Measurements from ENCODE around the gene EXOC2.
"Not testable (repeated sequence)": the region's sequence is repeated elsewhere in the genome, so short reads cannot be mapped to it uniquely, and the experiment has no call there.

Gene EXOC2

GRCh38 chr6:620950-621349 lies 72.0 kb downstream of the EXOC2 start:
- Histone ChIP-seq H3K9ac (ENCODE audit: low read length) (no peak overlapping the region), H3K4me3 (ENCODE audit: low read length) (no peak overlapping the region), H3K4me1 (ENCODE audit: control insufficient read depth, insufficient read depth, low read length) (no peaks in the 10 kb centered on the region), H3K27me3 (replicated peaks; ENCODE audit: control insufficient read depth, insufficient read depth, low read length) (no peaks in the 10 kb centered on the region), H3K36me3 (ENCODE audit: control insufficient read depth, insufficient read depth, low read length, severe bottlenecking) (peaks cover 19% of the 10 kb centered on the region), H3K9me3 (ENCODE audit: control insufficient read depth, low read length) (no peaks in the 10 kb centered on the region)
- DNase-seq (ENCODE audit: low read depth): no peak

- Histone ChIP-seq H3K9ac (ENCODE audit: low read length) (no peak overlapping the region), H3K27me3 (replicated peaks; ENCODE audit: control insufficient read depth, insufficient read depth, low read length) (no peaks in the 10 kb centered on the region), H3K36me3 (ENCODE audit: control insufficient read depth, insufficient read depth, low read length, severe bottlenecking) (peaks cover 20% of the 10 kb centered on the region), H3K4me1 (ENCODE audit: control insufficient read depth, insufficient read depth, low read length) (no peaks in the 10 kb centered on the region), H3K9me3 (ENCODE audit: control insufficient read depth, low read length) (no peaks in the 10 kb centered on the region), H3K4me3 (ENCODE audit: low read length) (no peak overlapping the region)
- no peak for DNase-seq (ENCODE audit: low read depth)
These were observed 72.8 kb downstream of the EXOC2 start for GRCh38 chr6:620166-620565.

- Histone ChIP-seq H3K27me3 (replicated peaks; ENCODE audit: control insufficient read depth, insufficient read depth, low read length) (no peaks in the 10 kb centered on the region), H3K36me3 (ENCODE audit: control insufficient read depth, insufficient read depth, low read length, severe bottlenecking) (peaks cover 22% of the 10 kb centered on the region), H3K9me3 (ENCODE audit: control insufficient read depth, low read length) (no peaks in the 10 kb centered on the region), H3K4me1 (ENCODE audit: control insufficient read depth, insufficient read depth, low read length) (no peaks in the 10 kb centered on the region), H3K4me3 (ENCODE audit: low read length) (no peak overlapping the region), H3K9ac (ENCODE audit: low read length) (no peak overlapping the region)
- no peak for DNase-seq (ENCODE audit: low read depth)
These were observed 75.4 kb downstream of the EXOC2 start for GRCh38 chr6:617456-618100.

DNA sequence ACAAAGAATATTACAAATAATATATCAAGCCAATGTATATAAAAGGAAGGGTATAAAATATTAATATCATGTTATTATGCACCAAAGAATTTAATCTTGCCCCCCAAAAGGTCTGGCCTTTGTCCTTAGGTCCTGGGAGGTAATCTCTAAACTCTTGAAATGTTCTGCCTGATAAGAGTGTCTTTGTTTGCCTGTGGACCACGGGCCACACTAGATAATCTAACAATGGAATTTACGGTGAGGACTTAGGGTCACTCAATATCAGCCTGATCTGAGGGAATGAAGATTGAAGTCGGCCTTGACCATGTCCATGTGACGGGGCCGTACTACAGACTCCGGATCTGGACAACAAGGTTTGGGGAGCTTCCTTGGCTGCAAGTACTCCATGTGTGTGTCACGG lies 79.0 kb downstream of the EXOC2 start:
- Histone ChIP-seq H3K36me3 (ENCODE audit: control insufficient read depth, insufficient read depth, low read length, severe bottlenecking) (peaks cover 20% of the 10 kb centered on the region), H3K9ac (ENCODE audit: low read length) (no peak overlapping the region), H3K27me3 (replicated peaks; ENCODE audit: control insufficient read depth, insufficient read depth, low read length) (no peaks in the 10 kb centered on the region), H3K4me3 (ENCODE audit: low read length) (no peak overlapping the region), H3K4me1 (ENCODE audit: control insufficient read depth, insufficient read depth, low read length) (peaks cover 10% of the 10 kb centered on the region), H3K9me3 (ENCODE audit: control insufficient read depth, low read length) (no peaks in the 10 kb centered on the region)
- DNase-seq (ENCODE audit: low read depth): no peak

DNA sequence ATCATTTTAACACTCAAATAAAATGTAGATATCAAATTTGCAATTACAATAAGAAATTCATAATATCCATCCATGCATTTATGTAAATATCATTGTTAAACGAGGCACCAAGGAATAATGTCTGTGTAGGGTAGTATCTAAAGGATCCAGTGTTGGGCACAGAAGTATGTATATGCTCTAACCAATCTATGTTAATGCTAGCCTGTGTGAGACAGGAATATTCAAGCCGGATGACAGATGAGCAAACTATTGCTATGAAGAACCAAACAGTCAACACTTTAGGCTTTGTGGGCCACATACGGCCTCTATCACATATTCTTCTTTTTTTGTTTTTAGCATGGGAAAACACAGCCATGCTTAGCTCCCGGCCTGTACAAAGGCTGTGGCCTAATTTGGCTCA lies 81.0 kb downstream of the EXOC2 start:
- Histone ChIP-seq H3K27me3 (replicated peaks; ENCODE audit: control insufficient read depth, insufficient read depth, low read length) (no peaks in the 10 kb centered on the region), H3K4me3 (ENCODE audit: low read length) (no peak overlapping the region), H3K9ac (ENCODE audit: low read length) (no peak overlapping the region), H3K9me3 (ENCODE audit: control insufficient read depth, low read length) (no peaks in the 10 kb centered on the region), H3K36me3 (ENCODE audit: control insufficient read depth, insufficient read depth, low read length, severe bottlenecking) (peaks cover 14% of the 10 kb centered on the region), H3K4me1 (ENCODE audit: control insufficient read depth, insufficient read depth, low read length) (peaks cover 10% of the 10 kb centered on the region)
- no peak for DNase-seq (ENCODE audit: low read depth)

- Histone ChIP-seq H3K27me3 (replicated peaks; ENCODE audit: control insufficient read depth, insufficient read depth, low read length) (no peaks in the 10 kb centered on the region), H3K4me1 (ENCODE audit: control insufficient read depth, insufficient read depth, low read length) (peaks cover 10% of the 10 kb centered on the region), H3K9ac (ENCODE audit: low read length) (no peak overlapping the region), H3K36me3 (ENCODE audit: control insufficient read depth, insufficient read depth, low read length, severe bottlenecking) (peaks cover 20% of the 10 kb centered on the region), H3K9me3 (ENCODE audit: control insufficient read depth, low read length) (no peaks in the 10 kb centered on the region), H3K4me3 (ENCODE audit: low read length) (no peak overlapping the region)
- peak; percentile 9 for DNase-seq (ENCODE audit: low read depth)
These were observed 82.1 kb downstream of the EXOC2 start for GRCh38 chr6:610882-611281.

GRCh38 chr6:609905-610304 lies 83.0 kb downstream of the EXOC2 start:
- H3K4me1 ChIP-seq (ENCODE audit: control insufficient read depth, insufficient read depth, low read length): peaks cover 10% of the 10 kb centered on the region
- H3K4me3 ChIP-seq (ENCODE audit: low read length): no peak overlapping the region
- peaks cover 16% of the 10 kb centered on the region for H3K36me3 ChIP-seq (ENCODE audit: control insufficient read depth, insufficient read depth, low read length, severe bottlenecking)
- no peaks in the 10 kb centered on the region for H3K27me3 ChIP-seq (replicated peaks; ENCODE audit: control insufficient read depth, insufficient read depth, low read length)
- DNase-seq (ENCODE audit: low read depth): no peak
- no peaks in the 10 kb centered on the region for H3K9me3 ChIP-seq (ENCODE audit: control insufficient read depth, low read length)
- no peak overlapping the region for H3K9ac ChIP-seq (ENCODE audit: low read length)

DNA sequence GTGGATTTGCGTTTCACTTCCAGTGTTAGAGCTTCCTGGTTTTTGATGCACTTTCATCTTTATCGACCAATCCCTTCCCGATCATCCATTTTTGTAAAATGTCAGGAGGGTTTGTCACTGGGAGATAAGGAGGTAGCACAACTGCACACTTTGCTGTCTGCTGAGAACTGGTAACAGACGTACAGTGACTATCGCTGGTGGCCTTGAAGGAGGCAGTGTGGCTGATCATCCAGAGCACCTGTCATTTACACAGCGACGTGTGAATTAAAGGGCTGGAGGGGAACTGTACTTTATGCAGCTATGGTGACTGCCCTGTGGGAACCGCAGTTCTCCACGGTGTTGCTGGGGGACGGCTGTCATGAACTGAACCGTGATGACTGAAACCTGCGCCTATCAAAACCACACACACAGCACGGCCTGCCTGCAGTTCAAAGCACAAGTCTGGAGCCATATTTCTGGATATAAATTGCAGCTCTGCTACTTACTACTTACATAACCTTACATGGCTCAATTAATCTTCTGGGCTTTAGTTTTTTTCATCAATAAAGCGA lies 86.0 kb downstream of the EXOC2 start:
- Histone ChIP-seq H3K4me3 (ENCODE audit: low read length) (no peak overlapping the region), H3K9ac (ENCODE audit: low read length) (no peak overlapping the region), H3K36me3 (ENCODE audit: control insufficient read depth, insufficient read depth, low read length, severe bottlenecking) (peaks cover 16% of the 10 kb centered on the region), H3K27me3 (replicated peaks; ENCODE audit: control insufficient read depth, insufficient read depth, low read length) (no peaks in the 10 kb centered on the region), H3K4me1 (ENCODE audit: control insufficient read depth, insufficient read depth, low read length) (peaks cover 10% of the 10 kb centered on the region), H3K9me3 (ENCODE audit: control insufficient read depth, low read length) (no peaks in the 10 kb centered on the region)
- DNase-seq (ENCODE audit: low read depth): no peak

GRCh38 chr6:605895-606294 lies 87.0 kb downstream of the EXOC2 start:
- H3K4me1 ChIP-seq (ENCODE audit: control insufficient read depth, insufficient read depth, low read length); H3K9me3 ChIP-seq (ENCODE audit: control insufficient read depth, low read length); H3K27me3 ChIP-seq (replicated peaks; ENCODE audit: control insufficient read depth, insufficient read depth, low read length); DNase-seq (ENCODE audit: low read depth); H3K4me3 ChIP-seq (ENCODE audit: low read length); H3K9ac ChIP-seq (ENCODE audit: low read length): not testable (repeated sequence)
- peaks cover 16% of the 10 kb centered on the region for H3K36me3 ChIP-seq (ENCODE audit: control insufficient read depth, insufficient read depth, low read length, severe bottlenecking)

- DNase-seq (ENCODE audit: low read depth): no peak
- H3K36me3 ChIP-seq (ENCODE audit: control insufficient read depth, insufficient read depth, low read length, severe bottlenecking): peaks cover 13% of the 10 kb centered on the region
- H3K4me3 ChIP-seq (ENCODE audit: low read length): no peak overlapping the region
- no peaks in the 10 kb centered on the region for H3K9me3 ChIP-seq (ENCODE audit: control insufficient read depth, low read length)
- H3K27me3 ChIP-seq (replicated peaks; ENCODE audit: control insufficient read depth, insufficient read depth, low read length): no peaks in the 10 kb centered on the region
- no peak overlapping the region for H3K9ac ChIP-seq (ENCODE audit: low read length)
- H3K4me1 ChIP-seq (ENCODE audit: control insufficient read depth, insufficient read depth, low read length): no peaks in the 10 kb centered on the region
These were observed 88.4 kb downstream of the EXOC2 start for GRCh38 chr6:604579-604978.

DNA sequence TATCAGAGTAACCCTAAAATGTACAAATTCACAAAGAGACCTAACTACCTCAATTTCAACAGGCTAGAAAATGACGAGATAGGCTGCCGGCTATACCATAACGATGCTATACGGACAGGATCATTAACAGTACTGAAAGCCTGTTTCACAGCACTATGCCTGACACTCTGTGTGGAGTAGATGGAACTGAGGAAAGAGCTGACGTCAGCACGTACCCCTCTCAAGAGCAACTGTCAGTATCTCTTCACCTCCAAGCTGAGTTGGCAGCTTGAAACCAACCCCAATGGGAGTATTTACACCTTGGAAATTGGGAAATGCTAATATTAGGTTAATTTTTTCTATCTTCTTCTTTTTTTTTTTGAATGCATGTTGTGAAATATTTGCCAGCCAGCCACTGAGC lies 89.7 kb downstream of the EXOC2 start:
- no peaks in the 10 kb centered on the region for H3K9me3 ChIP-seq (ENCODE audit: control insufficient read depth, low read length)

More for the DNA sequence above, 89.7 kb downstream of the EXOC2 start:
- Histone ChIP-seq H3K4me3 (ENCODE audit: low read length) (no peak overlapping the region), H3K4me1 (ENCODE audit: control insufficient read depth, insufficient read depth, low read length) (no peaks in the 10 kb centered on the region), H3K9ac (ENCODE audit: low read length) (no peak overlapping the region), H3K36me3 (ENCODE audit: control insufficient read depth, insufficient read depth, low read length, severe bottlenecking) (peaks cover 9% of the 10 kb centered on the region), H3K27me3 (replicated peaks; ENCODE audit: control insufficient read depth, insufficient read depth, low read length) (no peaks in the 10 kb centered on the region)
- no peak for DNase-seq (ENCODE audit: low read depth)
